GM21423 (cell line): ENCODE data around the gene DPEP1.
"Not testable (repeated sequence)": the region's sequence is repeated elsewhere in the genome, so short reads cannot be mapped to it uniquely, and the experiment has no call there.

ENCODE experiments used
- ATAC-seq: cut with Tn5 transposase; IDR thresholded peaks from one replicate; pipeline ENCODE4 v1.9.1; 2021; ENCODE audit warnings: mild to moderate bottlenecking, moderate library complexity; ENCODE audit not compliant: unreplicated experiment

Gene DPEP1

DNA sequence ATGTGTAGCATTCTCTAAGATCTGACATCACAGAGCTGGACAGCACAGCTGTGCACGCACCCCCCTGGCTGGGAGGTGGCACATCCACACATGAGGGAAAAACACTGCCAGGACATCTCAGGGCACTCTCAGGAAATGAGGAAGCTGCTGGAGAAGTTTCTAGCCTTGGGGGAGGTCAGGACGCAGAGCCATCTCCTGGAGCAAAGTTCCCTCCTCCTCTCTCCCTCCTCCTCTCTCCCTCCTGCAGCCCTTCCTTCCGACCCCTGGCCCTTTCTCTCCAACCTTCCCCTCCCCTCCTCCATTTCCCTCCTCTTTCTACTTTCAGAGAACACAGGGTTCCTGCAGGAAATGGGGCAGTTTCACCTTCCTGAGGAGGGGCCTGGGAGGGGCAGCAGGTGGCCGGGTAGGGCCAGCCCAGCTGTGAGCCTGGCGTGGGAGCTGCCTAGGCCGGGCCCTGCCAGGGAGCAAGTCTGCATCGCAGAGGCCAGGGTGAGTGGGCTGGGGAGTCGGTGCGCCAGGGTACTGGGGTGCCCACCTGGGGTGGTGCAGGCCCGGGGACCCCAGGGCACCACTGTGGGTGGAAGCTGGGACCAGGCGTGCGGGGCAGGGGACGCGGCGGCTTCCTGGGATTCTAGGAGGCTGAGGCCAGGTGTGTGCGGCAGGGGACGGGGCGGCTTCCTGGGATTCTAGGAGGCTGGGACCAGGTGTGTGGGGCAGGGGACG is at the start of gene DPEP1:
DPEP1 (plus strand) TSS at position 412 of the 723 bp plus-strand sequence. CDS start 16,769 bp downstream, outside the sequence.
- no peak for ATAC-seq

DNA sequence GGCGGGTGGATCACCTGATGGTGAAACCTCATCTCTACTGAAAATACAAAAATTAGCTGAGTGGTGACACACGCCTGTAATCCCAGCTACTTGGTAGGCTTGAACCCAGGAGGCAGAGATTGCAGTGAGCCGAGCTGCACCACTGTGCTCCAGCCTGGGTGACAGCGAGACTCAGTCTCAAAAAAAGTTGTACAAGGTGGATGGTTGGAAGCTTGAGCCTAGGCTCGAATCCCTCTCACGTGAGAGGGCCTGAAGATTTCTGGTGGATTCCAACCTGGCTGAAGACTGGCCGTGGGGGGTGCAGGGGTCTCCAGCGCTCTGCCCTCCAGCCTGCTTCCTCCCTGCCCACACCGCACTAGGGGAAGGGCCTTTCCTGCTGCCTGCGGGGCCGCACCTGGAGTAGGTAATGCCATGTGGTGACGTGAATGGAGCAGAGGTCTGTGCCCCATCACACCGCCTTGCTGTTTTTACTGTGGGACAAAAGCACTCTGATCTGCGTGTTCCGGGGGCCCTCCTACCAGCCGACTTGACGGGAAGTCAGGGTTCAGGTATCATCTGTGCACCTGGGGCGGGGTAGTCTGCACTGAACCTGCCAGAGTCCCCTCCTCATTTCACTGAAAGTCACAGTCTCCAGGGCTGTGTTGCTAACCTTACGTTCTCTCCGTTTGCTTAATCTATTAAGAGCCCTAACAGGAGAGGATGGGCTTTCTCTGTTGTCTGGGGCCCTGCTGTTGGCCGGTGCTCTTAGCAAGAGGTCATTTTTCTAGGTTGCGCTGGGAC is 48.8 kb upstream of the DPEP1 start:
- ATAC-seq: no peak

DNA sequence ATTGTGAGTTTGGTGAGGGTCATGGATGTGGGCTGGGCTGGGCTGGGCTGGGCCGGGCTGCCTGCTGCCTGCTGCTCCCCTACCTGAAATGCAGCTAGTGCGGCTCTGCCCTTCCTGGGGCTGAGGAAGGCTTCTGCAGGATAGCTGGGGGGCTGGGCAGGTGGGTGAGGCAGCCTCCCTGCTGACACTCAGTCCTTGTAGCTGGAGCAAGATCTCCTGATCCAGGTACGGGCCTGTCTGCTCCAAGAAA is 48.3 kb upstream of the DPEP1 start:
- no peak for ATAC-seq

DNA sequence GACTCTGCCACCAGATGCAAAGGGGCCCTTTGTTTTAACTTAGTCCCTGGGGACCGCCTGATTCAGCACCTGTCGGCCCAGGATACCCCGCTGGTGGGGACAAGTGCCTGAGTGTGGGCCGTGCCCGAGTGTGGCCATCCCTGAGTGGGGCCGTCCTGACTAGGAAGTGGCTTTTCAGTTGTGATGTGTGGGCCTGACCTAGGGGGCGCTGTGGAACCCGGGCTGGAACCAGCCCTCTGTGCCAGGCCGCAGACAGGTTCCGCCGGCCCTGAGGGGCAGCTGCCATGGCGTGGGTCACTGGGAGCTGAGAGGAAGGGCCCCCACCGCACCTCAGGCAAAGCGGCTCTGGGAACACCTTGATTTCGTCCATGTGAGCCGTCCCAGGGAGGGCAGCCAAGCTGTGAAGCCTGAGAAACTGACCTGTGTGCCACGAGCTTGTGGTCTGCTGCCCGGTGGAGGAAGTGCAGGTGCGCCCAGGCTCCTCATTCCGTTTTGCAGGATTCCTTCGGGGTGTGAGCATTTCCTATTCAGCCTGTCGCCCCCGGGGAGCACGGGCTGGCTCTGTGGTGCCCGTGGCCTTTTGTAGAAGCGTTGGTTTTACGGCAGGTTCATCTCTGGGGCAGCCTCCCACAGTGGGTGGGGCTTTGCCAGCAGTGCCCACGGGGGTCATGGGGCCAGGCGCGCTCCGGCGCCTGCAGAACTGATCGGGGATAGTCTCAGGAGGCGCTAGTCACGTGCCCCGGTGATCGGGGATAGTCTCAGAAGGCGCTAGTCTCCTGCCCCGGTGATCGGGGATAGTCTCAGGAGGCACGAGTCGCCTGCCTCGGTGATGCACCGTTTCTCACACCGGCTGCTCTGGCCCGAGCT is 47.7 kb upstream of the DPEP1 start:
- no peak for ATAC-seq

DNA sequence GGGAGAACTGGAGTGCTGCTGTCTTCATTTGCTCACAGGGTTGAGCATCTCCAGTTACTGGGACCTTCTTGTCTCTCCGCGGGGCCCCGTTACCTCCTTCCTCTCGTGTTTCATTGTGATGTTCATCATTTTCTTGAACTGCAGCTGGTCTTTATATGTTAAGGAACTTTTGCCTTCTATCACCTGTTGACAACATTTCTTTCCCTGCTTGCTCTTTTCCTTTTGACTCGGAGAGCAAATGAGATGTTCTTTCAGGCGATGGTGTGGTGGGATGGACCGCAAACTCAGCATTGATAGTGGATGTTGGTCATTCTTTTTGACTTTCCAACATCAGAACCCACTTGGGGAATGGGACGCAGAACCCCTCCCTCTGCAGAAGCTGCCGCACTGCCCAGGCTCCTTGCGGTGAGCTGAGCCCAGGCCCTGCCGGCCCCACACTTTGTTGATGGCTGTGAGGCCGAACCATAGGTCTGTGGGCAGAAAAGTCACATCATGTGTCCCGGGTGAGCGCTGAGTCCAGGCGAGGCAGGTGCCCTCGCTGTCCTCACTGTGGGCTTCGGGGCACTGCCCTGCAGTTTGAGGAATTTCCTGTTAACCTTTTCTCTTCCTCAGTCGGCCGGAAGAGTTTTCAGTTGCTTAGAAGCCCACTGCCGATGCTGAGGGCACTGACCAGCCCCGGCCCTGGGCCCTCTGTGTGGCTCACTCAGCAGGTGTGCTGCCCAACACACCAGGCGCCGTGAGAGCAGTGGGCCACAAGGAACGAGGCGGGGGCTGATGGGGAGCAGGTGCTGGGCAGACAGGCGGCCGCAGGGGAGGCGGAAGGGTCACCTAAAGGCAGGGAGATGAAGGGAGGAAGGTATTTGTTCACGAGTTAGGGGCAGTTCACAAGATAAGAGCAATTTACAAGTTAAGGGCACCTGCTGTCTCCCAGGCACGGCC is 45.5 kb upstream of the DPEP1 start:
- no peak for ATAC-seq

DNA sequence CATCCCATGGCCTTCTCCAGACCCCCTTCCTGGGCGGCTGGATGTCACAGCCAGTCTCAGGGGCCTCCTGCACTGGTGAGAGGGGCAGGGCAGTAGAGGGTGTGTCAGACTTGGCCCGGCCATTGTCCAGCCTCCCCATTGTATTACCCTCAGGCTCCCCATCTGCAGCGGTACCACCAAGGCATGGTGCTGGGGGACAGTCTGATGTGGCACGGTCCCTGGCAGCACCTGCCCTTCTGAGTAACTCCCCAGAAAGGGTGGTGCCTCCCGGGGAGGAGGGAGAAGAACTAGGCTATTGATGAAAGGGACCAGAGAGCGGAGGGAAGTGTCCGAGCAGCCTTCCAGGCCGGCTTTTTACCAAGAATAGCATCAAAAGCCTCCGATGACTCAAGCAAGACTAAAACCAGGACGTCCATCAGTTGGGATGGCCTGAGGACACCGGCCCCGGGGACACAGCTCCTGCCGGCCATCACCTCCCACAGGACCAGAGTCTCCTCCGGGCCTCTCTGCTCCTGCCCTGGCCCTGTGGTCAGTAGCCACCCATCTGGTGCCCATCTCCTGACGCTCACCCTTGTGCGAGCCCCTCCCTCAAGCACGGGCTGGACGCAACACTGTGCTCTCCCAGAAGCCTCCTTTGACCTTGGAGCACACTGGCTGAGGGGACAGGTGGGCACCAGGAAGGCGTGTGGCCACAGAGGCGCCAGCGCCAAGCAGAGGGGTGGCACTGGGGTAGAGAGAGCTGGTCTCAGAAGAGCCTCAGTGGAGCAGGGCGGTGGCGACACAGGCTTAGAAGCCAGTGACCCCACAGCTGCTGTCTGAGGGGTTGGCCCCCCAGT is 43.7 kb upstream of the DPEP1 start:
- no peak for ATAC-seq

DNA sequence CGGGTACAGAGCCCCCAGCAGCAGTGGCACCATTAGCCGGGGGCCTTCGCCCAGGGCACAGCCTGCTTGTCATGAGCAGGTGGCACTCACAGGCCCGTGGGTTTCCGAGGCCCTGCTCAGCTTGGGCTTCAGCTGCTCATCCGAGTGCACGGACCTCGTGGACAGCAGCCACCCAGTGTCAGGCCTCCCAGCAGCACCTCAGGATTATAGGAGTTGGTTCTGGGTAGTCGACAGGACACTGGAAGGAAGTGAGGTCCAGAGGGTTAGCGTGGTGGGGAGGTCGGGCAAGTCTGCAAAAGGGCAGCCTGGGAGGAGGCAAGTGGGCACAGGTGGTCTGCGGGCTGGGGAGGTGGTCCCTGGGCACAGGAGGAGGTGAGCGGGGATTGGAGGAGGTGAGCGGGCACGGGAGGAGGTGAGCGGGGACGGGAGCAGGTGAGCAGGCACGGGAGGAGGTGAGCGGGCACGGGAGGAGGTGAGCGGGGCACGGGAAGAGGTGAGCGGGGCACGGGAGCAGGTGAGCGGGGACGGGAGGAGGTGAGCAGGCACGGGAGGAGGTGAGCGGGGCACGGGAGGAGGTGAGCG is 43.0 kb upstream of the DPEP1 start:
- no peak for ATAC-seq

DNA sequence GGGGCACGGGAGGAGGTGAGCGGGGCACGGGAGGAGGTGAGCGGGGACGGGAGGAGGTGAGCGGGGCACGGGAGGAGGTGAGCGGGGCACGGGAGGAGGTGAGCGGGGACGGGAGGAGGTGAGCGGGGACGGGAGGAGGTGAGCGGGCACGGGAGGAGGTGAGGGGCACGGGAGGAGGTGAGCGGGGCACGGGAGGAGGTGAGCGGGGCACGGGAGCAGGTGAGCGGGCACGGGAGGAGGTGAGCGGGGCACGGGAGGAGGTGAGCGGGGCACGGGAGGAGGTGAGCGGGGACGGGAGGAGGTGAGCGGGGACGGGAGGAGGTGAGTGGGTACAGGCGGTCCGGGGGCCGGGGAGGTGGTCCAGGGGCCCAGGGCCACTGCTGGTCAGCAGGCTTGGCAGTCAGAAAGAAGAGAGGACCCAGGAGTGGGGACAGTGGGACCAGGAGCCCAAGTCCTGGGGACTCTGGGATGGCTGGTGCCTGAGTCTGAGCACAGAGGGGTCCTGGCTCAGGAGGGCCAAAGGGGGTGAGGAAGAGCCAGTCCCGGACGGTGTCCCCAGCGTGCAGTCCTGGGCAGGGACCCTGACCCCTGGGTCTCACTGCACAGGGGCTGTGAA is 42.4 kb upstream of the DPEP1 start:
- ATAC-seq: not testable (repeated sequence)

DNA sequence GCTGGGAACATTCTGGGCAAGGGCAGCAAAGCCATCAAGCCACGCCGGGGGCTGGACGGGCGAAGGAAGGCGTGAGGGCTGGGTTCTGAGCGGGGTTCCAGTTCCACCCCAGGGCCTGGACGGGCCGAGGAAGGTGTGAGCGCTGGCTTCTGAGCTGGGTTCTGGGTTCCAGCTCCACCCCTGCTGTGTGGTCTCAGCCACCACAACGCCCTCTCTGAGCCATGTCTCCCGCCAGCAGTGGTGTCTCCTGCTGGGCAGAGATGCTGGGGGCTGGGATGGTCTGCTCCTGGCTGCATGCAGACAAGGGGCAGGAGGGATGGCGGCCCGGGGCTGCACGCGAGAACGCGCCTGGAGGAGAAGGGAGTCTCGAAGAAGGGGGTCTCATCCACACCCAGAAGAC is 41.8 kb upstream of the DPEP1 start:
- no peak for ATAC-seq

DNA sequence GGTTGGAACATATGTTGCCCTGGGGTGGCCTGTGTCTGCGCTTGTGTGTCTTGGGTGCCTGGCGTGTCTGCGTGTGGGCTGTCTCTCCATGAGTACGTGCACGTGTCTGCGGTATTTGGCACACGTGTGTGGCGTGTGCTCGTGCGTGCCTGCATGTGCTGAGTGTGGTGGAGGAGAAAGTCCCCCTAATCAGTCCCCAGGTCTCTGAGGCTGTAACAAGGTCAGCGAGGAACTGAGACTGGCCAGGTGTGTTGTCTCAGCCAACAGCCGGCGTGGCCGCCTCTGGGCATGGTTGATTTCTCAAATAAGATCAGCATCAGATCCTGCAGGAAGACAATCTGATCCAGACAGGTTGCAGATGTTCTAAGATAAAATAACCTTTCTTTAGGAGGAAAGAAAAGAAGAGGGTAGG is 41.4 kb upstream of the DPEP1 start:
- no peak for ATAC-seq

DNA sequence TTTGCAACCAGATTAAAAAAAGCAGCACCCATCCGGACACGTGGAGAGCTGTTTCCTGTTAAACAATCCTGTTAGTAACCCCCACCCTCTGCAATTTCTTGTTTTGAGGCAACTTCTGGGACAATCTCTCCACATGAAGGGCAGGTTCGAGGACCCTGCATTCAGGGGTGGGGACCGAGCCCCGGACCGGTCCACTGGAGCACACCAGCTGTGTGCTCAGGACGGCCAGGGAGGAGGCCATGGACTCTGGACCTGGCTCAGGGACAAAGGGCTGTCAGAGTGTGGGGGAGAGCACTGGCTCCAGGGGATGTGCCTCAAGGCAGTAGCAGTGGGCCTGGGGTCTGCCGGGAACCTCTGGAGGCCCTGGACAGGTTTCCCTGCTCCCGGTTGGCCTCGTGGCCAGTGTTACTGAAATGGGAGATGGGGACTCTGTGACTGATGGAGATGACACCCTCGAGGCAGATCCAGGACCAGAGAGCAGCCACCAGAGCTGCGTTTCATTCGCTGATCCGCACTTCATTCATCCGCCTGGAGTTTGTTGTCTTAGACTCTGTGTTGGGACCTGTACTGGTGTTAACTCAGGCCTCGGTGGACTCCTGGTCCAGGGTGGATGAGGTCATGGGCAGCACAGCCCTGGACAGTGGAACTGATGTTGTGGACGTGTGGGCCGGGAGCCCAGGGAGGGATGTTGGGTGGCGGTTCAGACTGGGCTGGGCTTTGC is 40.8 kb upstream of the DPEP1 start:
- ATAC-seq: no peak

DNA sequence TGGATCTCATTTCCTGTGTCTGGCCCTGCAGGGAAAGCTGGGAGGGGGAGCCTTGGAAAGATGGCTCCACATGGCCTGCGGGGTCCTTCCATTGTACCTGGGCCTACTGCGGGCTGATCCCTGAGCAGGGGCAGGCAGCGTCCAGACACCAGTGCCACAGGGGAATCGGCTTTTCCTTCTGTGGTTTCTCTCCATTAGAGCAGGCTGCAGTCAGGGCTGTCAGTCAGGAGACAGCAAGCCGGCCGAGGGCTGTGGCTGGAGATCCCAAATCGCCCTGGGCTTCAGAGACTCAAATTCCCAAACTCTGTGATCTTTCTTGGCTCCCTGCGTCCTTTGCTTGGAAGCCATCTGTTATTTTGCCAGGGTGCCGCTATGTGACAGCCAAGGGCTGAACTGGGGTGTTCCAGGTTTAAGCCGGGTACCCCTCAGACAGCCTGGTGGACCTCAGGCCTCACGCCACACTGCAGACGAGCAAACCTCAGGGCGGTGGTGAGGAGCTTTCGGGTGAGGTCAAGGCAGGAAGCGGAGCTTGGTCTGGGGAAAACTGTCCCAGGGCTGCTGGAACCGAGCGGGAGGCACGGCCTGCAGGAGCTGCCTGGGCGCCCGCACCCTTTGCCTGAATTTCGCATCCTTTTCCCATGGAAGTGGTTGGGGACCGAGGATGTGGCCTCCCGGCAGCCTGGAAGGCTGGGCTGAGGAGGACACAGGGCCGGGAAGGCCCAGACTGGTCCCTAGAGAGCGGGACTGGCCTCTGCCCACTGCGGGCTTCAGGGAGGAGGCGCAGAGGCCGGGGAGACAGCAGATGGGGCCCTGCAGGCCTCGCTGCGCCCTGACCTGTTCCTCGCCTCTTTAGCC is 39.4 kb upstream of the DPEP1 start:
- no peak for ATAC-seq

DNA sequence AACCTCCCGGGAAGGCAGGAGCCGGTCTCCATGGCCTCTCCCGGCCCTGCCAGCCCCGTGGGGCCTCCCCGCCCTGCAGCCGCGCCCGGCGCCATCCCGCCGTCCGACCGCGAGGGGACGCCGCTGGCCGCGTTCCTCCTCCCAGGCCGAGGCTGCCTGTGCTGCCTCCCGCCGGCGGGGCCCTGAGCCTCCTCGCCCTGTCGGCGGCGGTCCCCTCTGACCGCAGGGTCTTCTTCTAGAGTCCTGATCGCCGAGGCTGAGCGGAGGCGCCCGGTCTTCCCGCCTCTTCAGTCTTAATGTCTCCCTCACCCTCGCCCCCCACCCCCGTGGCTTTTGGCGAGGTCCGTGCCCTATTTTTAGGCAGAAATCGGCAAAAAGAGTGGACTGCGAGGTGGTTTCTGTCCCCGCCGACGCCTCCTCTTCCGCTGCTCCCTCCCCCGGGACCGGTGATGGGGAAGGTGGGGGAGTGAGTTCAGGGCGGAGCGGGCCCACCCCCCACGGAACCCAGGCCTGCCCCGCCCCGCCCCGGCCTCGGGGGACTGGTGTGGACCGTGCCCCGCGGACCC is 38.7 kb upstream of the DPEP1 start:
- ATAC-seq: peak; percentile 41

DNA sequence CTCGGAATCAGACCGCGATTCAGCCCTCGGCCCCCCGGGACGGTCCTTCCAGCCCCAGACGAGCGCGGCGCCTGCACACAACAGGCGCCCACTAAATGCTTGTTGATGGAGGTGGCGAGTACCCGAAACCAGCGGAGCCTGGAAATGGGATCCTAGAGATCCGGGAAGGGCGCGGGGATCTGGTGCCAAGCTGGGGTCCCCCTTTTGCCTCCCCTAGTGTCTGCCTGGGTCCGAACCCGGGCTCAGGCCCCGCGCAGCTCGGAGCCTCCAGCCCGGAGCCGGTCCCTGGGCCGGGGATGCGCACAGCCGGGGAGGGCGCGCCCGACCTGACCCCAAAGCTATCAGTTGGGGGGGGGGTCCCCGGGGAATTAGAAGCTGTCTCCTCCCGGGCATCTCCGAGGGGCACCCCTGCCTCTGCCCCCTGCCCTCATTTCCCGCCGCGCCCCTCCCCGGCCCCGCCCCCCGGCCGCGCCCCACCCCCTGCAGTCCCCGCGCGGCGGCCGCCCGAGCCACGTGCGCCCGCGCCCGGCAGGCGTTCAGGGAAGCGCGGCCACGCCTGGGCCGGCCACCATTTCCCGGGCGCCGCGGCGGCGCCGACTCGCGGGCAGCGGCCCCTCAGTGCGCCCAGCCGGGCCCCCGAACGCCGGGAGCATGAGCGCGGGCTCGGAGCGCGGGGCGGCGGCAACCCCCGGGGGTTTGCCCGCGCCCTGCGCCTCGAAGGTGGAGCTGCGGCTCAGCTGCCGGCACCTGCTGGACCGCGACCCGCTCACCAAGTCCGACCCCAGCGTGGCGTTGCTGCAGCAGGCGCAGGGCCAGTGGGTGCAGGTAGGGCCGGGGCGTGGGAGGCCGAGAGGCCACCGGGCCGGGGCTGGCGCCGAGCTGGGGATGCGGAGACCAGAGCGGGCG is 37.9 kb upstream of the DPEP1 start, which contains the start of gene CPNE7:
CPNE7 (plus strand) TSS at position 512 of the 906 bp plus-strand sequence; CDS start at position 652, 140 bp downstream.
- ATAC-seq: no peak

DNA sequence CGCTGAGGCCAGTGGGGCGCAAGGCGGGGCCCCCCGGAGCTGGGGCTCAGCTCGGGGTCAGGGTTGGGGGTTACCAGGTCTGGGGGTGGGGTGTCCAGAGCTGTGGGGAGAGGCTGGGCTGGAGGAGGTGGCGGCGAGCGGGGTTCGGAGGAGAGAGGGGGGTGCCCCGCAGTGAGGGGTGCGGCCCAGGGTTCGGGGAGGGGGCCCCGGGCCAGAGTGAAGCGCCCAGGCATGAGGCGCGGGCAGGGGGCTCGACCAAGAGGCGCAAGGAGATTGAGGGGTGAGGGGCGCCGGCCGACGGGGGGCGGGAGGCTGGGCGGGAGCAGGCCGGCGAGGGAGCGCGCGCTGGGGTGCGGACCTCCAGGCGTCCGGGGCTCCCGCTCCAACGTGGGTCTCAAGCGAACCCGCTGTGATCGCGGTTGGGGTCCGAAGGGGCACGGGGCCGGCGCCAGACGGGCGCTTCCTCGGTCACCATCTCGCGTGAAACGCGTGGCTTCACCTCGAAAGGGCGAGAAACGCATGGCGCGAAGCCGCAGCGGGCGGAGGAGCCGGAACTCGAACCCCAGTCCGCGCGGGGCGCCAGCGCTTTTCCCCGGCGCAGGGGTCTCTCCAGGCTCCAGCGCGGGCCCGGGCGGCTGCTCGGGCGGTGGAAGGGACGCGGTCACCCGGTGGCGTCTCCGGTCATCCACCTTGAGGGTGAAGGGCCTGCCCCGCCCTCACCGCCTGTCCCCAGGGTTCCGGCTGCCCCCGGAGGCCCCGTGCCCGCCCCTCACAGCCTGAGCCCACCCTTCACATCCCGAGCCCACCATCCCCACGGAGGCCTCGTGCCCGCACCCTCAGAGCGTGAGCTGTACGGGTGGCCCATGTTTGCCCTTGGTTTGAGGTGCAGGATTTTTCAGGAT is 37.0 kb upstream of the DPEP1 start:
- no peak for ATAC-seq
